ENCODE data around the gene EYS.

- TF ChIP-seq POLR2AphosphoS5 (IDR thresholded peaks at IDR 0.05; ENCODE audit: low read depth, low read length) (no peak), TAF1 (IDR thresholded peaks at IDR 0.05; ENCODE audit: borderline replicate concordance, insufficient read depth, low read length) (no peak), REST (IDR thresholded peaks at IDR 0.05; ENCODE audit: insufficient read depth in 1 of 2, low read depth in 2 of 2, low read length in 2 of 2) (no peak)
These were observed 96.3 kb downstream of the EYS start for GRCh38 chr6:65610746-65611145.
